HL-60 (cell line): Measurements from ENCODE around the gene AP1M2.

Experiments used
- DNase-seq, 2 experiments: peaks; one replicate each; pipeline ENCODE4 v3.0.0-alpha.2; 2010 to 2020; ENCODE audit warnings: low read depth in 1 of 2, low spot score in 1 of 2
- H3K27ac ChIP-seq: fragments of 250-450 bp; sonication (Bioruptor Pico); replicated peaks from 2 replicates; pipeline ENCODE4 v1.5.1; 2020; ENCODE audit warnings: mild to moderate bottlenecking, moderate library complexity
- H3K27me3 ChIP-seq: fragments of 250-450 bp; sonication (Bioruptor Pico); 2 replicates; pipeline ENCODE4 v1.5.1; 2021; ENCODE audit warnings: mild to moderate bottlenecking, moderate library complexity; ENCODE audit not compliant: insufficient read depth, poor library complexity, severe bottlenecking
- H3K4me3 ChIP-seq: replicated peaks from 2 replicates; pipeline ENCODE4 v1.5.1; 2011; ENCODE audit warnings: mild to moderate bottlenecking, control low read depth, low read length; ENCODE audit not compliant: insufficient read depth
- CTCF ChIP-seq: IDR thresholded peaks from one replicate; pipeline ENCODE4 v1.5.1; 2011; ENCODE audit warnings: low read length, control low read depth, inconsistent platforms; ENCODE audit not compliant: insufficient read depth
- GABPA ChIP-seq: IDR thresholded peaks from 2 replicates; pipeline ENCODE4 v1.6.1; 2012; ENCODE audit warnings: low read depth
- POLR2AphosphoS5 ChIP-seq: IDR thresholded peaks from 2 replicates; pipeline ENCODE4 v1.6.1; 2012; ENCODE audit warnings: low read depth
- REST ChIP-seq: IDR thresholded peaks from 2 replicates; pipeline ENCODE4 v1.6.1; 2012; ENCODE audit warnings: low read depth; ENCODE audit not compliant: insufficient replicate concordance
- SPI1 ChIP-seq: IDR thresholded peaks from 2 replicates; pipeline ENCODE4 v1.6.1; 2012; ENCODE audit warnings: low read depth, mild to moderate bottlenecking, borderline replicate concordance

Gene AP1M2

GRCh38 chr19:10583036-10583776 is 3.9 kb downstream of the AP1M2 start:
- no peak overlapping the region for H3K27ac ChIP-seq
- no peak for DNase-seq
- H3K4me3 ChIP-seq = no peak overlapping the region
- TF ChIP-seq POLR2AphosphoS5 (no peak), REST (no peak), SPI1 (no peak), CTCF (no peak), GABPA (no peak)
- H3K27me3 ChIP-seq = peaks cover 5% of the 10 kb centered on the region

DNA sequence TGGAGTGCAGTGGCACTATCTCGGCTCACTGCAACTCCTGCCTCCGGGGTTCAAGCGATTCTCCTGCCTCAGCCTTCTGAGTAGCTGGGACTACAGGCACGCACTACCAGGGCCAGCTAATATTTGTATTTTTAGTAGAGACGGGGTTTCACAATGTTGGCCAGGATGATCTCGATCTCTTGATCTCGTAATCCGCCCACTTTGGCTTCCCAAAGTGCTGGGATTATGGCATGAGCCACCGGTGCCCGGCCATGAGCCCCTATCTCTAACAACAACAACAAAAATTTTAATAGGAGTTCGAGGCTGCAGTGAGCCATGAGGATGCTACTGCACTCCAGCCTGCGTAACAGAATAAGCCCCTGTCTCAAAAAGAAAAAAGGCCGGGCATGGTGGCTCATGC is 5.0 kb downstream of the AP1M2 start:
- H3K4me3 ChIP-seq = no peak overlapping the region
- no peaks in the 10 kb centered on the region for H3K27me3 ChIP-seq
- no peak for TF ChIP-seq GABPA
- no peak for TF ChIP-seq REST
- no peak for TF ChIP-seq SPI1
- no peak for TF ChIP-seq POLR2AphosphoS5
- TF ChIP-seq CTCF = no peak
- no peak overlapping the region for H3K27ac ChIP-seq
- no peak for DNase-seq

- TF ChIP-seq CTCF = peak; percentile 99
- TF ChIP-seq POLR2AphosphoS5 = no peak
- no peak overlapping the region for H3K4me3 ChIP-seq
- H3K27ac ChIP-seq = no peak overlapping the region
- H3K27me3 ChIP-seq = no peaks in the 10 kb centered on the region
- DNase-seq = peak in 1 of 2 experiments; percentile 90
Measured at GRCh38 chr19:10580979-10581631, 6.0 kb downstream of the AP1M2 start.
